K562 (cell line): ENCODE data around the gene TP53TG5. TPM values are rescaled to one million over a fixed set of nuclear protein-coding genes. Genes with fewer than 3 reads are reported as not detected.

Experiments used
- ARID2 ChIP-seq: fragments of 450-650 bp; IDR thresholded peaks from 2 replicates; pipeline ENCODE4 v1.6.1; 2017; ENCODE audit warnings: antibody characterized with exemption, mild to moderate bottlenecking
- BHLHE40 ChIP-seq: IDR thresholded peaks from 2 replicates; pipeline ENCODE4 v1.6.1; 2011; ENCODE audit warnings: low read length, improper control_type of control experiment
- C11orf30 ChIP-seq: fragments of 450-650 bp; IDR thresholded peaks from 2 replicates; pipeline ENCODE4 v1.6.1; 2016; ENCODE audit warnings: low read depth, mild to moderate bottlenecking
- CBX8 ChIP-seq: fragments of 200-600 bp; sonication (generic); IDR thresholded peaks from 2 replicates; pipeline ENCODE4 v1.6.1; 2012; ENCODE audit warnings: borderline replicate concordance, mixed run types, low read depth, mild to moderate bottlenecking, moderate library complexity, mixed read lengths, low read length, control low read depth, inconsistent platforms; ENCODE audit not compliant: poor library complexity, severe bottlenecking; ENCODE audit errors: extremely low read depth
- CREB3L1 ChIP-seq: fragments of 450-650 bp; IDR thresholded peaks from 2 replicates; pipeline ENCODE4 v1.6.1; 2014; ENCODE audit warnings: low read depth, mild to moderate bottlenecking, moderate library complexity, borderline replicate concordance
- CTCF ChIP-seq, 3 experiments: IDR thresholded peaks in 2 of 3; conservative IDR thresholded peaks in 1 of 3; 2 replicates each; pipeline ENCODE4 v1.5.1; 2011 to 2012; ENCODE audit warnings: low read length in 3 of 3, mild to moderate bottlenecking in 3 of 3, control low read depth in 2 of 3, improper control_type of control experiment in 1 of 3, inconsistent platforms in 1 of 3, low read depth in 1 of 3, mixed read lengths in 1 of 3, moderate library complexity in 1 of 3; ENCODE audit not compliant: insufficient read depth in 2 of 3
- DMBX1 ChIP-seq: fragments of 250-450 bp; sonication (Bioruptor Pico); IDR thresholded peaks from 2 replicates; pipeline ENCODE4 v1.8.0; 2022; ENCODE audit warnings: inconsistent platforms, mild to moderate bottlenecking, moderate library complexity, borderline replicate concordance
- E4F1 ChIP-seq: fragments of 250-450 bp; sonication (Bioruptor Pico); IDR thresholded peaks from 2 replicates; pipeline ENCODE4 v1.5.0; 2021; ENCODE audit warnings: mild to moderate bottlenecking, borderline replicate concordance
- FOXA3 ChIP-seq, 2 experiments: fragments of 450-650 bp in 1 of 2; sonication (generic) in 1 of 2; formaldehyde crosslinking; IDR thresholded peaks in 1 of 2; conservative IDR thresholded peaks in 1 of 2; 2 replicates each; pipeline versions ENCODE4 v1.4.0 to v1.8.0; 2020 to 2022; ENCODE audit warnings: mild to moderate bottlenecking in 2 of 2, missing genetic modification reagents in 1 of 2
- HMGN3 ChIP-seq: IDR thresholded peaks from 2 replicates; pipeline ENCODE4 v1.6.1; 2011; ENCODE audit warnings: borderline replicate concordance, low read depth, mild to moderate bottlenecking, mixed read lengths, low read length; ENCODE audit not compliant: insufficient read length; ENCODE audit errors: extremely low read depth
- ILK ChIP-seq: fragments of 450-650 bp; IDR thresholded peaks from 2 replicates; pipeline ENCODE4 v1.6.1; 2016; ENCODE audit warnings: missing genetic modification characterization, low read depth, mild to moderate bottlenecking, missing compliant biosample characterization, moderate library complexity, borderline replicate concordance
- NCOA1 ChIP-seq: fragments of 450-650 bp; IDR thresholded peaks from 2 replicates; pipeline ENCODE4 v1.6.1; 2016; ENCODE audit warnings: low read depth
- NR2C2 ChIP-seq, 2 experiments: fragments of 200-800 bp in 1 of 2; sonication (Bioruptor generic) in 1 of 2; sonication (generic) in 1 of 2; formaldehyde crosslinking in 1 of 2; IDR thresholded peaks; 2 replicates each; pipeline versions ENCODE4 v1.6.1 to v1.8.0; 2016 to 2022; ENCODE audit warnings: mild to moderate bottlenecking in 1 of 2, missing compliant biosample characterization in 1 of 2, missing genetic modification characterization in 1 of 2, missing genetic modification reagents in 1 of 2
- OTX1 ChIP-seq: fragments of 450-650 bp; formaldehyde crosslinking; IDR thresholded peaks from 2 replicates; pipeline ENCODE4 v1.4.0; 2022; ENCODE audit warnings: mild to moderate bottlenecking
- PKNOX1 ChIP-seq: fragments of 450-650 bp; IDR thresholded peaks from 2 replicates; pipeline ENCODE4 v1.6.1; 2016
- PYGO2 ChIP-seq: fragments of 450-650 bp; IDR thresholded peaks from 2 replicates; pipeline ENCODE4 v1.6.1; 2016; ENCODE audit warnings: mild to moderate bottlenecking, missing genetic modification characterization, moderate library complexity, missing compliant biosample characterization
- RAD21 ChIP-seq, 2 experiments: fragments of 250-450 bp in 1 of 2; fragments of 450-650 bp in 1 of 2; sonication (Bioruptor Pico) in 1 of 2; formaldehyde crosslinking in 1 of 2; IDR thresholded peaks in 1 of 2; conservative IDR thresholded peaks in 1 of 2; 2 replicates each; pipeline versions ENCODE4 v1.4.0 to v1.8.0; 2020 to 2022; ENCODE audit warnings: mild to moderate bottlenecking in 2 of 2, moderate library complexity in 1 of 2
- U2AF1 ChIP-seq: fragments of 200-400 bp; formaldehyde crosslinking; optimal IDR thresholded peaks from 2 replicates; pipeline ENCODE3; 2017; ENCODE audit warnings: mild to moderate bottlenecking, low read depth, low read length, moderate library complexity
- polyA plus RNA-seq, 8 experiments: library from polyadenylated mRNA; depleted of rRNA in 4 of 8; stranded (reverse) in 5 of 8; unstranded in 3 of 8; fragments of >200 nt; fragmentation: Nextera tagmentation in 2 of 8; fragmentation: Illumina TruSeq in 1 of 8; extraction: Ambion mirVana in 2 of 8; extraction: Trizol in 1 of 8; gene quantifications; 2 replicates each; pipeline versions ENCODE4 v1.2.1 to v1.2.3, GENCODE V29; 2011 to 2014; ENCODE audit warnings: inconsistent platforms in 1 of 8, missing spikeins in 1 of 8
- total RNA-seq, 7 experiments: library from RNA; depleted of rRNA in 6 of 7; stranded (reverse); fragments of >200 nt in 6 of 7; fragmentation: Illumina TruSeq in 2 of 7; extraction: Trizol in 2 of 7; gene quantifications; 2 replicates each; pipeline versions ENCODE4 v1.2.1 to v1.2.3, GENCODE V29; 2011 to 2021; ENCODE audit warnings: low replicate concordance in 1 of 7

Gene TP53TG5
- total and polyA plus RNA-seq, 9 of the 15 experiments (the other 6 are each of a cell fraction or from before 2014, with no cell fraction given) = 0.04 to 0.05 (median 0.04) TPM; not detected in 6

- TF ChIP-seq E4F1 (CRISPR knock-in tag) (no peak), CREB3L1 (peak; percentile 74; the same call in 1 of the 2 replicates), CBX8 (no peak), CTCF (IDR thresholded peaks at IDR 0.05 in 2 of 3, conservative IDR thresholded peaks at IDR 0.05 in 1 of 3; ENCODE audit: insufficient read depth in 2 of 3, low read depth in 1 of 3, low read length in 3 of 3) (peak; percentile 95 to 97 (median 95)), U2AF1 (no peak), DMBX1 (0 out of 2 replicates have a peak, but pooled peaks have one; percentile 19), PYGO2 (tag) (no peak), FOXA3 (CRISPR knock-in tag; conservative IDR thresholded peaks at IDR 0.05 in 1 of 2, IDR thresholded peaks at IDR 0.05 in 1 of 2) (0 out of 4 replicates have a peak, but pooled peaks of 1 of the 2 experiments have one; percentile 7), RAD21 (CRISPR knock-in tag; conservative IDR thresholded peaks at IDR 0.05 in 1 of 2, IDR thresholded peaks at IDR 0.05 in 1 of 2) (peak; percentile 87 to 92), OTX1 (CRISPR knock-in tag) (peak; percentile 82), NCOA1 (0 out of 2 replicates have a peak, but pooled peaks have one; percentile 29), ARID2 (0 out of 2 replicates have a peak, but pooled peaks have one; percentile 52), NR2C2 (CRISPR knock-in tag; IDR thresholded peaks at IDR 0.05) (no peak), NR2C2 (tag; IDR thresholded peaks at IDR 0.05) (peak; percentile 70), HMGN3 (no peak), C11orf30 (peak; percentile 57), PKNOX1 (peak; percentile 92), ILK (tag) (no peak), BHLHE40 (peak; percentile 38; the same call in 1 of the 2 replicates)
These were observed 4.6 kb downstream of the TP53TG5 start (continued) for GRCh38 chr20:45373353-45374100.
